Measurements from ENCODE around the gene AFMID. TPM values are rescaled to one million over a fixed set of nuclear protein-coding genes. Genes with fewer than 3 reads are reported as not detected.
A peak's percentile ranks its signal among the peaks of the same experiment; 100 is the strongest.

AFMID gene
- total and polyA plus RNA-seq, 2 experiments from 2014 or later = 38.0 to 47.5 TPM

- Histone ChIP-seq H3K79me2 (replicated peaks; ENCODE audit: insufficient read depth) (peaks cover 47% of the 10 kb centered on the region), H3K4me2 (peak overlapping the region; percentile 95; the same call in 1 of the 2 replicates)
Measured at GRCh38 chr17:78184868-78185267, 2.3 kb upstream of the AFMID start.

More at GRCh38 chr17:78184868-78185267, 2.3 kb upstream of the AFMID start:
- Histone ChIP-seq H3K27me3 (ENCODE audit: insufficient read depth) (no peaks in the 10 kb centered on the region), H3F3A (replicated peaks; ENCODE audit: low read depth) (peaks cover 7% of the 10 kb centered on the region; the same call in 1 of the 2 replicates), H3K9me2 (ENCODE audit: insufficient read depth) (0 out of 2 replicates have a peak, but pooled peaks cover 4% of the 10 kb centered on the region), H3K4me1 (ENCODE audit: insufficient read depth) (peaks cover 9% of the 10 kb centered on the region; the same call in 1 of the 2 replicates), H2AFZ (no peak overlapping the region), H4K20me1 (replicated peaks; ENCODE audit: insufficient read depth) (peaks cover 26% of the 10 kb centered on the region), H3K36me3 (ENCODE audit: insufficient read depth) (peaks cover 33% of the 10 kb centered on the region), H3K27ac (ENCODE audit: low read depth) (no peak overlapping the region), H3K4me3 (no peak overlapping the region)
- Mint-ChIP-seq H3K27ac (no peak overlapping the region), H3K27me3 (ENCODE audit: insufficient read depth, low read depth, poor library complexity) (peaks cover 3% of the 10 kb centered on the region), H3K36me3 (ENCODE audit: low read depth) (peaks cover 52% of the 10 kb centered on the region), H3K4me1 (peaks cover 15% of the 10 kb centered on the region), H3K9me3 (no peaks in the 10 kb centered on the region; the same call in 2 of the 3 replicates), H3K4me3 (peak overlapping the region; percentile 88)
- no peak for DNase-seq (ENCODE audit: low spot score)
- TF ChIP-seq STAT1 (IDR thresholded peaks at IDR 0.05; ENCODE audit: unreplicated experiment) (no peak), ZNF114 (CRISPR knock-in tag; IDR thresholded peaks at IDR 0.05) (no peak), ZNF462 (CRISPR knock-in tag; IDR thresholded peaks at IDR 0.05) (no peak), ETS1 (IDR thresholded peaks at IDR 0.05) (no peak), EZH2phosphoT487 (IDR thresholded peaks at IDR 0.05; ENCODE audit: unreplicated experiment) (no peak), CREB1 (CRISPR knock-in tag; IDR thresholded peaks at IDR 0.05; ENCODE audit: low read depth) (no peak), JUNB (IDR thresholded peaks at IDR 0.05; ENCODE audit: unreplicated experiment) (no peak), REST (IDR thresholded peaks at IDR 0.05; ENCODE audit: unreplicated experiment) (no peak)
- no peak for ATAC-seq
